UCSD-AML1 (cell line): ENCODE measurements around the gene RIPOR2.

Source experiments
- DNase-seq: peaks from one replicate; lab custom pipeline; 2025; ENCODE audit not compliant: unreplicated experiment; lab: John Stamatoyannopoulos, UW

RIPOR2 gene

GRCh38 chr6:24905483-24905882 is 30.3 kb downstream of the RIPOR2 start:
- DNase-seq, result no peak

DNA sequence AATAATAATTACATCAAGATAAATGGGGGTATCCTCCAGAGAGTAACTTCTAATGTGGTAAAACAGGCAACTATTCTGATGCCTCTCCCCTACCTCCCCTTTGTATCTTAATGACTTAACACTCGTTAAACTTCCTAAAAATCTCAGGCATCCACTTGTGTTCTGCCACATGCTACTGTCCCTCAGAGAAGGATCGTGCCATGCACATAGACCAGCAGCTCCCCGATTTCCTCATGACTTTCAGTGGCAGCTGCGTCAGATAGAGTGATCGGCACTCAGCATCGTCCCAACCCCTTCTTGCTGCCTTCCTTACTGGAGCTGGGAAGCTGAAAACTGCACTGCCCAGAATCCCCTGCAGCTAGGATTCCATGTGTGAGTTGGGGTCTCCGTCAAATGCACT is 32.1 kb downstream of the RIPOR2 start:
- no peak for DNase-seq

DNA sequence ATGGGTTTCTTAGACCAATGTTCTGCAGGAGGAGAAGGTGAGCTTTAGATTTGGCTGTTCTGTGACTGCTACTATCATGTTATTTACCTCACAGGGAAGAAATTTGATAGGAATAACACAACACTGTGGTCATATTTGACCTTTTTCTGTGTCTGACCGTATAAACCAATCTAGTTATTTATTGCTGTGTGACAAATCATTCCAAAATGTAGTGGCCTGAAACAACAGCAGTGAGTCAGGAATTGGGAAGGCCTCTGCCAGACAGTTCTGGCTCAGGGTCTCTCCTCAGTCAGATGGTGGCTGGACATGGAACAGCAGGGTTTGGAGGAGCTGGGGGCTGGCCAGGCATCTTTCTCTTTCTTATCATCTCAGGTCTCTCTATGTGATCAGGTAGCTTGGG is 33.0 kb downstream of the RIPOR2 start:
- DNase-seq, result no peak

GRCh38 chr6:24901698-24902328 is 33.9 kb downstream of the RIPOR2 start:
- DNase-seq, result no peak

DNA sequence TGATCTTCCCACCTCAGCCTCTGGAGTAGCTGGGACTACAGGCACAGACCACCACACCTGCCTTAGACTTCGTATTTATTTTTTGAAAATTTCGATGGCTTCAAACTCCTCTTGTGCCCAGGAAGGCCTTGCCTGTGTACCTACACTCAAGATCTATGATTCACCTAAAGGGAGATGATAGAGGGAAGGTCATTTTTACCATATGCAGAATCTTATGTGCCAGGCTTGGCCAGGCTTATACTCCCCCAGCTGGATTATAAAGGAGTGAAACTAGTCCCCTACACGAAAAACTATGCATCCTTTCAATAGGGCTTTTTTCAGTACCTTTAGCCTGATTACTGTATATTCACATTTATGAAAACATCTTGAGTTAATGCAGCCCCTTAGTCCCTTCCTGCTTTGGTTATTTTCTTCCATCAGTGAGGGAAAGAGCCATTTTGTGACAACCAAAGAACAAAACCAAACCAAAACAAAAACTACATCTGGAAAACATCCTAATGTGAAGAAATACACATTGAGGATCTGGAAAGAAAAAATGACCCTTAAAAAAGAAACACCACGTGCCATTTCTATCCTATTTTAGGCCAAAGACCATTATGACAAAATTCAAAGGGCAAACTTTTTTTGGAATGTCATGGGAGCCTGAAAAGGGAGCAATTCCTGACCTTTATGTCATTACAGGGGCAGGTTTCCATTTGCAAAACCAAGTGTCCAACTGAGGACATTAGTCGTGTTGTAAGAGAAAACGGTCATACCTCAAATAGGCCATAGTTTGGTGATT is 34.7 kb downstream of the RIPOR2 start:
- DNase-seq, result no peak

GRCh38 chr6:24899997-24900325 is 35.8 kb downstream of the RIPOR2 start:
- no peak for DNase-seq

GRCh38 chr6:24899136-24899996 is 36.4 kb downstream of the RIPOR2 start:
- no peak for DNase-seq

GRCh38 chr6:24898676-24899075 is 37.1 kb downstream of the RIPOR2 start:
- DNase-seq, result no peak

GRCh38 chr6:24897186-24897585 is 38.6 kb downstream of the RIPOR2 start:
- no peak for DNase-seq

GRCh38 chr6:24893342-24893850 is 42.4 kb downstream of the RIPOR2 start:
- no peak for DNase-seq

DNA sequence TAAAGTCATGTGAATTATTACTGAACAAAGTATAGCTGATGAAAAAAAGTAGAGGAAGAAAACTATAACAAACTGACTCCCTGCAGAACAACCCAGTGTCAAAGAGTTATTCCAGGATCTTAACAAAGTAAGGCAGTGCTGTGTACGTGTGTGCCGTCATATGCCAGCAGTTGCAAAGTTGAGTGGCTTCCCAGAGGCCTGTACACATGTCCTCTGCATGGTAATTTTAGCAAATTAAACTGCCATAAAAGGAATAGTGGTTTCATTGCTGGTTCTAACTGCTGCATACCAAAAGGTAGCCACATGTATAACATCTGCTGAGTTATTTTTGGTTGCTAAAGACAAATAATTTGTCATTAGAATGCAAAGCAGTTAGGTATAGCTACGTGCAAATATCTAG is 44.8 kb downstream of the RIPOR2 start:
- no peak for DNase-seq

- DNase-seq, result no peak
These were observed 45.3 kb downstream of the RIPOR2 start for GRCh38 chr6:24890471-24890870.

- no peak for DNase-seq
These were observed 46.9 kb downstream of the RIPOR2 start for GRCh38 chr6:24888715-24889370.

DNA sequence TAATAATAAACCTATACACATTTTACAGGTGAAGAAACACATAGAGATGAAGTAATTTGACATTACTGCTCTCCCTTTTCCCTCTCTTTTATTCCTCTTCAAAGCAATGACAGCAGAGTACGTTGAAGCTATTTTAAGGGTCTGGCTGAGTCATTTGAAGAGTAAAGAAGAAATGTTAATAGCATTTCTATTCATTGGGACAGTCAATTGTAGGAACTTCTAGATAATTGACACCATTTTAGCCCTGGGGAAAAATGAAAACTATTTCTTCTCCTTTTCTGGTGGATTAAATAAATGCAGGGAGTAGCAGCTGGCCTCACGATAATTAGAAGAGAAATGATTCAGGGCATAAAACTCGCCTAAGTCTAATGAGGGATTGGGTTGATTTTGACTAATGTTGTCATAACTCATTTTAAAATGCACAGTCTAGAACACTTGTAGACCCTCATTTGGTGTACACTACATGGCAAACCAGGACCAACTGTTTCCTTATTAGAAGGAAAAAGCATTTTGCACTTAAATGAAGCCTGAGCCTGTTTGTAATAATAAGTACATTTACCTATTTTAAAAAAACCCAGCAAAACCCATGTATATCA is 48.1 kb downstream of the RIPOR2 start:
- no peak for DNase-seq

DNA sequence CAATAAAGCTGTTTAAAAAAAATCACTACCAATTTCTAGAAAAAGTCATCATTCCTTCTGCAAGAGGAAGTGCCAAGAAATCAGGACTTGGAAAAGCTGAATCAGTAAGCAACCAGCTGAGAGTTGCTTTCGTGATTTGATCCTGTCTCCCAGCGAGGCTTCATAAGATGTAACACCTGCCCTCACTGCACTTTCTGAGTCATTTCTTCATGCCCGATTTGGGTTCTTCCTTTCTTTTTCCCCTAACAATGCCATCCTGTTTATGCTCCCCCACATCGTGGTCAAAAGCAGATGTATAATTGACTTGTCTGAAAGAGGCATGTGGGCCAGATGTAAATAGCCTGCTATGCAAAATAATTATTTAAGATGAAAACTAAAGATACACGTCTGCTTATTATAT is 52.1 kb downstream of the RIPOR2 start:
- no peak for DNase-seq

DNA sequence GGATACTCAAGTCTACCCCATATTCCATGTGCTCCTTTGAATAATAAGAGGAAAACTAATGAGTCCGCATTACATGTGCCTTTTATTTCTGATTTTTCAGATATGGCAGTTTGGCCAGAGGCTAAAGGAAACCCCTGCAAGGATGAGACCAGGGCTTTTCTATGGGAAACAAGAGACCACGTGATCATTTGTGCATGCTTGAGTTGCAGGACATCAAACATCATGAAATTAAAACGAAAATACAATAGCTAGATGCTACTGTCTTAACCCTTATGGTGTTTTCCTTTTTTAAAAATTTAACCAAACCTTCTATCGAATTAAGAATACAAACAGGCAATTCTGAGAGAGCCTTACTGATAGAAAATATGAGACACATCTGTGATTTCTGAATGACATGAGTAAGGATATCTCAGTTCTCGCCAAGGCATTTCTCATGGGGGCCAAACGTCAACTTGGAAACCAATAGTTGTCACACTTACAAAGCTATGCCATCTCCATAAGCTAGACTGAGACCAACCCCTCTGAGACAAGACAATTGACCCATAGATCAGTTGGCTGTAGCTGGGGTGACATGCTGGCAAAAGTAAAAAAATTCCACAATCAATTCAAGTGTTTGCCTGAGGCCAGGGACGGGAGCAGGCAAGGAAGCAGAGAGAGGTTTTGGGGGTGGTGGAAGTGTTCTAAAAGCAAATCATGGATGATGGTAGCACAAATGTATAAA is 52.8 kb downstream of the RIPOR2 start:
- no peak for DNase-seq

GRCh38 chr6:24882295-24882694 is 53.5 kb downstream of the RIPOR2 start:
- DNase-seq, result no peak

- no peak for DNase-seq
These were observed 54.4 kb downstream of the RIPOR2 start for GRCh38 chr6:24881376-24881775.

DNA sequence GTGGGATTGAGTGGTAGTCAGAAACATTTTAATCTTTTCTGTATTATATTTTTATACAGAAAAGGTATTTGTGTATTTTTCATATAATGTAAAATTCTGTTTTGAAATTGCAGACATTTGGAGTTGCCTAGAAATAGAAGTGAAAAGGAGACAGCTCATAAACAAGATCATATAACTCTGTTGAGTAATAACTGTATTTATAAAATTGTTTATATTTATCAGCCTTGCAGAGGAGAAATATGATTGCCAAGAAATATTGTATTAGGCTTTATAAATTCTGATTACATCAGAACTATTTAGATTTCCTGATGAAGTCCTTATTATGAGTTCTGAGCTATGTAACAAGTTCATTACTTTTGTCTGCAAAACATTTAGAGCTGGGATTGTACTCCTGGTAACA is 55.3 kb downstream of the RIPOR2 start:
- no peak for DNase-seq

DNA sequence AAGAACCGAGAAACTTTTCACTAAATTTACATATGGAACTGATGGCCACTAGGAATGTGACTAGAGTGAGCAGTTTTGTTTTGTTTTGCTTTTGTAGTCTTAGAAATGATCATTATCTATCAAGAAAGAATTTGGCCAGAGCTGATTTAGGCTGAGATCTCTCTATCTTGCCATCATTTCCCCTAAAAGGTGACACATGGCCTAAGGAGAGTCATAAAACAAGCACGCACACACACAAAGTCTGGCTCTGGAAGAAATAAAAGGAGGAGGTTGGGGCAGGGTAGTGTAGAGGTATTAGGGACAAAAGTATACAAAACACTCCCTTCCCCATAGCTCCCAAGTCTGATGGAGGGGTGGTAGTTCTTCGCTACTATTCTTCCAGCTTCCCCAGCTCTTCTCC is 56.4 kb downstream of the RIPOR2 start:
- DNase-seq, result no peak
